HK-2 (cell line): Measurements from ENCODE around the gene RPS16.

Experiments used
- DNase-seq: peaks from one replicate; pipeline ENCODE4 v3.0.0-alpha.2; 2018; ENCODE audit not compliant: unreplicated experiment

RPS16 gene

DNA sequence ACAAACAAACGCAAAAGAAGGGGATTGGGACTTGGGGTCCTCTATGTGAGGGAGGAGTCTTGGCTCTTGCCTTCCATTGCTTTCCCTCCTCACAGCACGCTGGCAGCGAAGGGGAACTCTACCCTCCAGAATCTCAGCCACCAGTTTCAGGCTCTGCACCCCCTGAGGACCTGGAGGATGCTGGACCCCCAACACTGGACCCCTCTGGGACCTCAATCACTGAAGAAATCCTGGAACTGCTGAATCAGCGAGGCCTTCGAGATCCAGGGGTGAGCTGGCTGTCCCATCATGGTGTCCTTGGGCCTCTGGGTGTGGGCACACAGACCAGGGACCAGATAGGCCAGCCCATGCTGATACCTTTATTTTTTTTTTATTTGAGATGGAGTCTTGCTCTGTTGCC, 13.7 kb downstream of the RPS16 start:
- no peak for DNase-seq

DNA sequence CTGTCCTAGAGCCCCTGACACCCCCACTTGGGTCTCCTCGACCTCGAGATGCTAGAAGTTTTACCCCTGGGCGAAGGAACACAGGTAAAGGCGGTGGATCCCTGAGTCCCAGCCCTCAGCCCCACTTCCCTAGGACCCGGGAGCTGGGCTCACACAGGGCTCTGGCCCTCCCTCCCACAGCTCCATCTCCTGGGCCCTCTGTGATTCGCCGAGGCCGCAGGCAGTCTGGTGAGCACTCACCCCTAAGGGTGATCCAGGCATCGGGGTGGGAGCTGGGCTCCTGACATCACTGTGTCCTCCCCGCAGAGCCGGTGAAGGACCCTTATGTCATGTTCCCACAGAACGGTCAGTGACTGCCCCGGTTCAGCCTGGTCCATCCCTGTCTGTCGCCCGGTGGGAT, 15.0 kb downstream of the RPS16 start:
- no peak for DNase-seq

DNA sequence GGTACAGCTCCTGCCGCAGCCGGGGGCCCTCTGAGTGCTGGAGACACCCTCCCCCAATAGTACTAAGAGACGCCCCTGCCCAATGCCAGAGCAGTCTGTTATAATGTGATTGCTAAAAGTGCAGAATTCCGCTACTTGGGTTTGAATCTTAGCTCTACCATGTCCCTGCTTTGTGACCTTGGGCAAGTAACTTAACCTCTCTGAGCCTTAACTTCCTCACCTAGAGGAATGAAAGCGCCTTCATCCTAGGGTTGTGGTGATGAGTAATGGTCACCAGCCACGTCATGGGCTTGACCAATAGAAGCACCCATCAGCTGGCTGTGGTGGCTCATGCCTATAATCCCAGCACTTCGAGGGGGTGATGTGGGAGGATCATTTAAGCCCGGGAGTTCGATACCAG, 16.7 kb downstream of the RPS16 start:
- DNase-seq: no peak

DNA sequence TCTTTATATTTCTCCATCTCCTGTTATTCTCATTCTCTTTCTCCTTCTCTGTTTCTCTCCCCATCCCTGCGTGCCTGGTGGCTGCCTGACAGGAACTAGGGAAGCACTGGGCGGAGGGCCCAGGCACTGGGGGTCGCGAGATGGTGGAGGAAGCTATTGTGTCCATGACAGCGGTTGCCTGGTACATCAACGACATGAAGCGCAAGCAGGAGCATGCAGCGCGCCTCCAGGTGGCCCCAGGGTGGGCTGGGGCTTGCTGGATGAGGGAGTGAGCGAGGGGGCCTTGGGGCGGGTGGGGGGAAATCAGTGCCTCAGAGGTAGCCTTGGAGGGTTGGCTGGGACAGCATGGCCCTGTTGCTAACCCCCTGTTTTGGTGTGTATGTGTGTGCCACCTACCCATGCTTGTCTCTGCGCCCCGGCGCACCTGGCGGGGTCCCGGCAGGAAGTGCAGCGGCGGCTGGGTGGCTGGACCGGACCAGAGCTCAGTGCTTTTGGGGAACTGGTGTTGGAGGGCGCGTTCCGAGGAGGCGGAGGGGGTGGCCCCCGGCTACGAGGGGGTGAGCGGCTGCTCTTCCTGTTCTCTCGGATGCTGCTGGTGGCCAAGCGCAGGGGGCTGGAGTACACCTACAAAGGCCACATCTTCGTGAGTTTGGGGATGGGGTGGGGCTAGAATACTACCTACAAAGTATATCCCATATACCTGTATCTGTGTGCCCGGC, 18.1 kb downstream of the RPS16 start:
- no peak for DNase-seq

DNA sequence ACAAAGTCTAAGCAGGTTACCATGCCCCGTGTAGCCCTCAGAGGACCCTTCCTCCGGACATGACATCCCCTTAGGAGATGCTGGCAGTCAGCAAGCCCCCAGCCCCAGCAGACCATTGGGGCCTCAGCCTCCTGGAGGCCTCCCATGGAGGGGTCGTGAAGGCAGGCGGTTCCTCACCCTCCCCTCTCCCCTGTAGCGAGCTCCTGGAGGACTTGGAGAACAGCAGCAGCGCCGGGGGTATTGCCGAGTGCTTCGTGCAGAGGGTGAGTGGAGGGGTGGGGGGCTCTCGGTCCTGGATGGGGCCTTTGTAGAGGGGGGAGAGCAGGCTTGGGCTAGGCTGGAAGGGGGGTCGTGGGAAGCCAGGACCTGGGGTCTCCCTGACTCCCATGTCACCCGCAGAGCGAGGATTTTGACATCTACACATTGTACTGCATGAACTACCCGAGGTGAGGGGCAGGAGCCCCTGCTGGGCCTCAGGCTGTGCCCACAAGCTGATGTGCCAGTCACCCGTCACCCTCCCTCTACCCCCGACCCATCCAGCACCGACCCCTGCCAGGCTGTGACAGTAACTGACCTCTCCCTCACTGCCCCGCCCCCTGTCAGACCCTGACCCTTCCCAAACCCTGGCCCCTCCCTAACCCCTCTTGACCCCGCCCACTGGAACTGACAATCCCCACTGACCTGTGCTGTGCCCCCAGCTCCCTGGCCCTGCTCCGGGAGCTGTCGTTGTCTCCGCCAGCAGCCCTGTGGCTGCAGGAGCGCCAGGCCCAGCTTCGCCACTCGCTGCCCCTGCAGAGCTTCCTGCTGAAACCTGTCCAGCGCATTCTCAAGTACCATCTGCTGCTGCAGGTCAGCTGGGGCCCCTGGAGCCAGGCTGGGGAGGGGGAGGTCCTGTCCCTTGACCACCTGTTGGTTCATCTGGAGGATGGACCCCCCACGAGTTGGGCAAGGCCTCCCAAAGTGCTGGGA, 19.3 kb downstream of the RPS16 start:
- DNase-seq: no peak

DNA sequence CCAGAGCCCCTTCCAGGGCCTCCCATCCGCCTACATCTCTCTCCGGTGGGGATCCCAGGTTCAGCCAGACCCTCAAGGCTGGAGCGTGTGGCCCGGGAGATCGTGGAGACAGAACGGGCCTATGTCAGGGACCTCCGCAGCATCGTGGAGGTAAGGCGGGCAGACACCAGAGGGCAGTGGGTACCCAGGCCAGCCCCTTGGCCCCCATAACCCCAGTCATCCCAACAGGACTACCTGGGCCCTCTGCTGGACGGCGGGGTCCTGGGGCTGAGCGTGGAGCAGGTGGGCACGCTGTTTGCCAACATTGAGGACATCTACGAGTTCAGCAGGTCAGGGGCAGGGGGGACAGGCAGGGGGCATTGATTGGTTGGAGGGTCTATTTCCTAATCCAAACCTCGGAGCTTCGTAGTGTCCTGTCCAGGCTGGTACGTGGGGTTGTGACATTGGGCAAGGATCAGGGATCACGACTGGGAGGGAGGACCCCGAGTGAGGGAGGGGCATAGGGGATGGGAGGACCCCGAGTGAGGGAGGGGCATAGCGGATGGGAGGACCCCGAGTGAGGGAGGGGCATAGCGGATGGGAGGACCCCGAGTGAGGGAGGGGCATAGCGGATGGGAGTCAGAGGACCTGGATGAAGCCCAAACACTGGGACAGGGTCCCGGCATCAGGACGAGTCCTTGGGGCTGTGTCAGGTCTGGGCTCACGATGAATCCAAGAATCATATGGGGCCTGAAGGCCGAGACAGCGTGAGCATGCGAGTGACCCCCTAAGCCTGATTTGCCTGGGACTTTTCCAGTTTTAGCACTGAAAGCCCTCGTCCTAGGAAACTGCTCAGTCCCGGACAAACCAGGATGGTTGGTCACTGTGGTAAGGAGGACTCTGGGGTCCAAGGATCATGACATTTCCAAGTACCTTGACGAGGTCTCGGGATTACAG, 20.4 kb downstream of the RPS16 start:
- DNase-seq: no peak

DNA sequence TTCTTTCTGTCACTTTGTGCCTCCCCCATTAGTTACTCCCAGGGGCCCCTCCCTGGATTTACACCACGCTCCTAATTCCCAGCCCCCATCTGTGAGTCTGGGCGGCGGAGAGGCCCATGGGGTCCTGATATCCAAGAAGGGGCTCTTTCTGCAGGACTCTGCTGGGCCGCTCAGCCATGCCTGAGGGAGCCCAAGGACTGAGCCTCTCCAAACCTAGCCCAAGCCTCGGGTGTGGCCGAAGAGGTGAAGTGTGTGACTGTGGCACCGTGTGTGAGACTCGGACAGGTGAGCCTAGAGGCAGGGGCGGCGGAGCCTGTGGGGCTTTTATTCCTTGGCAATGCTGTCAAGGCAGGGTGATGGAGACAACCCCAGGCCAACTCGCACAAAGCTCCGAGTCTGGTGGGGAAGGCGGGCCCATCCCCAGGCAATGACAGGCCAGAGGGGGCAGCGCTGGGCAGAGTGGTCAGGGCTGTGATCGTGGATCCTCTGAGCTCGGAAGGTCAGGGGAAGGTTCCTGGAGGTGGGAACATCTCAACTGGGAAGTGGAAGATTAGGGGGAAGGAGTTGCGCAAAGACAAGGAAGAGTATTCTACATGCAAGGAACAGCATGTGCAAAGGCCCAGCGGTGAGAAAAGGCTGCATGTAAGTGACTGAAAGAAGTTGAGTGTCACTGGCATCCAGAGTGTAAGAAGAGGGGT, 21.7 kb downstream of the RPS16 start:
- no peak for DNase-seq

DNA sequence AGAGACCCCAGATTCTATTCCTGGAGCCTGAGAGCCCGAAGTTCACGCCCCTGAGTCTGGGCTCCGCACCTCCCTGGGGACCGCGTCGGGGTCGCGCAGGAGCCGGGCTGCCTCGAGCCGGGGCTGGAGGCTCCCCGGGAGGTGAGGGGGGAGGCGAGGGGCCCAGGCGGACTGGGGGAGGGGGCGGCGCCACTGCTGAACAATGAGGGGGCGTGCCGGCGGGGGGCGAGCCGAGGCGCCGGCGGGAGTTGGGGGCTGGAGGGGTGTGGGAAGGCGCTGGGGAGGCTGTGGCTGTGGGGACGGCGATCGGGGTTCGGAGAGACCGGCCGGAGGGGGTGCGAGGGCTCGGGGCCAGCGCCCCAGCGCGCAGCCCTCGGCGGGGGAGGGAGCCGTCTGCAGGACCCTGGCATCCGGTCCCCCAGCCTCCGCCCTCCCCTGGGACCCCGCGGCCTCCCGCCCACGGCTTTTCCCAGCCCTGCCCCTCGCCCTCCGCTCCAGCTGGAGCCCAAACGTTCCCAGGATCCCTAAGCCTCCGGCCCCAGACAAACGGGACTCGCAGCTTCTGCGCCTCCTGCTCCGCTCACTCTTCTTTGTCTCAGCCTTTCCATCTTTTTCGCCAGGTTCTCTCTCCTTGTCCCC, 22.4 kb downstream of the RPS16 start:
- no peak for DNase-seq

DNA sequence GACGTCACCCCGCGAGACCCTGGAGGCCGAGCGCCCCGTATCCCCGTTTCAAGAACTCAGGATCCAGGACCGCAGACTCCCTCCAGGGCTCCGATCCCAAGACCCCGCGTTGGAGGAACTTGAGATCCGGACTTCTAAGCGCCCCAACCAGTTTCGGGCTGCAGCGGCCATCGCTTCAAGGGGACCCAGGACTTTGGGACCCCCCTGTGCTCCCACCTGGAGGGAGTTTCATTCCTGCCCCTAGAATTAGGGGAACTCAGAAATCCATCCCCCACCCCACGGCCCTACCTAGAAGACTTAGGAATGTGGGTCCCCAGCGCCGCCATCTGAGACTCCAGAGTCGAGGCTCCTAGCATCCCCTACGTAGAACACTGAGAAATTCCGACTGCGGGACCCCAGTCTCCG, 22.9 kb downstream of the RPS16 start:
- no peak for DNase-seq

DNA sequence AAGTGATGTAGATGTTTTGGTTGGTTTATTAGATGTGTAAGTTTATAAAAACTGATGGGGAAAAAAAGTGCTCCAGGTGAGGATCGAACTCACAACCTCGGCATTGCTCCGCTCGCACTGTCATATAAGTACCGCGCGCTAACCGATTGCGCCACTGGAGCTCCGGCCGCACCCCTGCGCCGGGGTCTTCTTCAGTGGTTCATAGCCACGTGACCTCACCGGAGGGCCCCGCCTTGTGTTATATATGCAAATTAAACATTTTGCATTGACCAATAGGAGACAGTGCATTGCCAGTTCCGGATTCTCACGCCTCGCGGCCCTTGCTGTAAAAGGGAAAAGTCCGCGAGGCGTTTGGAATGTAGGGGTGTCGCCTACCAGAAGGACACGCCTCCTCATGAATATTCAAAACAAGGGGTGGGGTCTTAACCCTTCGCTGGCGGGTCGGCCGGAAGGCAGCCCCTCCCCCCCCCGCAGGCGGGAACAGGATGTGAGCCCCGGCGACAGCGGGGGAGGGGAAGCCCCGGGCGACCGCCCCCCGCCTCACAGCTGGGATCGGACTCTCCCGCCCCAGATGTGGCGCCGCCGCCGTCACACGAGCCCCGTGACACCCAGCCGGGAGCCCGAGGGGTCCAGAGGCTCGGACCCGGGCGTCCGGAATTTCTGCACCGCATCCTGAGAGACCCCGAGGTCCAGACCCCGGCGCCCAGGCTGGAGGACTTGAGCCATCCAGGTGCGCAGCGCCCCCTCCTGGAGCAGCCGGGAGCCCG, 23.5 kb downstream of the RPS16 start, which contains the start of gene PLEKHG2:
Gene PLEKHG2 (plus strand): TSS at position 570 of the 767 bp plus-strand sequence. CDS start 1,418 bp downstream, outside the sequence.
- peak; percentile 99 for DNase-seq

DNA sequence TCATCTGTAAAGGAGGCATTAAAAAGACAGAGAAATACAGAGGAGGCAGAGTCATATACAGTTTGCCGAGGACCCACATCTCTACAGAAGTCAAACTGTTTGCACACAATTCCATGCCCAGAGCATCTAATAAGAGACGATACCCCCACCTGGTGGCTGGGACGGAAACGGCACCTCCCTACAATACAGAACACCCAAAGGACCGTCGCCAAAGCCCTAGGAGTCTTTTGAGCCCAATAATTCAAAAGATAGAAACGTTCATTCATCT, 24.0 kb downstream of the RPS16 start:
- peak; percentile 85 for DNase-seq

DNA sequence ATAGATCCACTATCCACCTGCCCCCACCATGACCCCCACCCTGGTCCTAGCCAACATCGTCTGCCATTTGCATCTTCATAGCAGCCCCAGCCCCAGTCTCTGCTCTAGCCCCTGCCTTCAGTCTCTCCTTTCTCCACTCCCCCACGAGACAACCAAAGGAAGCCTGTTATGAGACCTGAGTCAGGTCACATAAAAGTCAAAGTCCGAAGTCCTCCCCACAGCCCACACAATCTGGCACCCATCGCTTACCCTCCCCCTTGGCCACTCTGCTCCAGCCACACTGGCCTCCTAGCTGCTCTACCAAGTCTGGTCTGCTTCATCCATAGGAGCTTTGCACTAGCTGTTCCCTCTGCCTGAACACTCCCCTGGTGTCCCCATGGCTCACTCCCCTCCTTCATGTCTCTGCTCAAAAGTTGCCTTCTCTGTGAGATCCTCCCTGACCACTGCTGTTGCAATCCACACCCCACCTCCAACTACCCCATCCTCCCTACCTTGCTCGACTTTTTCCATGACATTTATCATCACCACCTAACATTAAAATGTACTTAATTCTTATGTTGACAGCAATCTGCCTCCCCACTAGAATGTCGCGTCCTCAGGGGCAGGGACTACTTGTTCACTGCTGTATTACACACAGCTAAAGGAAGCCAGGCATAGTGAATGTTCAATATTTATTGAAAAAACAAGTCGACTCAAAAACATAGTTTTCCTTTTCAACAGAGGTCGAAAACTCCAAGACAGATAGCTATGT, 24.5 kb downstream of the RPS16 start:
- no peak for DNase-seq

DNA sequence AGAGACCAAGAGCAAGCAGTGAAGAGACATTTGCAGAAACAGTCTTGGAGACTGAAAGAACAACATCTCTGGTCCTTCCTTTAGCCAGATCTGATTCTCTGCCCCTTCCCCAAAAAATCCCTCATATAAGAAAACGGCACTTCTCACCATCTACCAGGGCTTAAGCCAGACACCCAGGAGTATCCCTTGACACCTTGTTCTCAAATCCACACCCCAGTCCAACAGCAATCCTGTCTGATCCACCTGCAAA, 25.0 kb downstream of the RPS16 start:
- no peak for DNase-seq

DNA sequence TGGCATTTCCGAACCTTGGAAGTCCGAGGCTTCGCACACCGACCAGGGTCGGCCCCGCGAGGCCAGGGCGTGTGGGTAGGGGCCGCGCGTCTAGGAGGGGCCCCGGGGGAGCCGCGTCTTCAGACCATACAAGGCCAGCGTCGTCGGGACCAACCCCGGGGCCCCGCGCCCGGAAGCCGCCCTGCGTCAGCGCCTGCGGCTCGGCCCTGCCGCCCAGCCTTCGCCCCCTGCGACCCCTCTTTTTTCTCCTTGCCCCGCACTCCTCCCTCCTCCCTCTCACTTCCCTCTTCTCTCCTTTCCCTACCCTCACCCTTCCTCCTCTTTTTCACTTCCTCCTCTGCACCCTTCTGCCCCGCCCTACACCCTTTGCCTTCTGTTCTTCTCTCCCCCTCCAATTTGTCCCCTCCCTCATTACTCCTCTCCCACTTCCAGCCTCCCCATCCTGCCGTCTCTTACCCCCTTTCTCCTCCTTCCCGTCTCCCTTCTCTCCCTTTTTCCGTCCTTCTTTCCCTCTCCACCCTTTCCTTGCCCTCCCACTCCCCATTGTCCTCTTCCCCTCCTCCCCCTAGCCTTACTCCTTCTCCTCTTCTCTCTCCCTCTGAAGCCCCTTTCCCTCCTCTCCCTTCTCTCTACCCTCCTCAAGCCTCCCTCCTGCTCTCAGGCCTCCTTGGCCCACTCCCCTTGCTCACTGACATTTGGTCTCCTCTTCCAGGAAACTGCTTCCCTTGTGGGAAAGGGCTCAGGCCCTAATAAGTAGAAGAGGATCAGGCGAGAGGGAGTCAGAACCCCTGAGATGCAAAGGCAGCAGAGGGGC, 25.5 kb downstream of the RPS16 start:
- peak; percentile 61 for DNase-seq

DNA sequence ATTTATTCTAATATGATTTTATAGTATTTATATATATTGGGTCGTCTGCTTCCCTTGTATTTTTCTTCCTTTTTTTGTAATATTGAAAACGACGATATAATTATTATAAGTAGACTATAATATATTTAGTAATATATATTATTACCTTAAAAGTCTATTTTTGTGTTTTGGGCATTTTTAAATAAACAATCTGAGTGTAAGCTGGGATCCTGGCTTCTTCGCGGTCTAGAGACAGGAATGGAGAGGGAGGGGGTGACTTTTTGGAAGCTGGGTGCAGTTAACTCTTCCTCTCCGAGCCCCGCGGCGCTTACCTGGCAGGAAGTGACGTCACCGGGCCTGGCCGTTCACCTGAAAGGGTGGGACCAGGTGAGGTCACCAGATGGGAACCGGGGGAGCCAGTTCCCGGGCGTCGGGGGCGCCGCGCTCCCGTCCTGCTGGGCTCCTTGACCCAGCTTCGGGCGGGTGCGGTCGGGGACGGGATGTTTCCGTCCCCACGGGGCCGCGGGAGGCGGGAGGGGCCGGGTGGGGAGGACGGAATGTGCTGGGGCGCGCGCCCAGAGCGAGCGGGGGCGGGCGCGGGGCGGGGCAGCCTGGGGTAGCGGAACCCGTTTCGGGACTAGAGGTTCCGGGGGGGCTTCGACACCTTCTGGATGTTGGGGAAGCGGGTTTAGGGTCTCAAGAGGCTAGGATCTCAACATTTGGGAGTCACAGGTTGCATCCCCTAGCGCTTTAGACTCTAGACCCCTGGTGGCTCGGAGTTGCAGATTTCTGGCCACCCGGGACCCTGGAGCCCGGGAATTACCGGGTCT, 26.3 kb downstream of the RPS16 start:
- peak; percentile 76 for DNase-seq

DNA sequence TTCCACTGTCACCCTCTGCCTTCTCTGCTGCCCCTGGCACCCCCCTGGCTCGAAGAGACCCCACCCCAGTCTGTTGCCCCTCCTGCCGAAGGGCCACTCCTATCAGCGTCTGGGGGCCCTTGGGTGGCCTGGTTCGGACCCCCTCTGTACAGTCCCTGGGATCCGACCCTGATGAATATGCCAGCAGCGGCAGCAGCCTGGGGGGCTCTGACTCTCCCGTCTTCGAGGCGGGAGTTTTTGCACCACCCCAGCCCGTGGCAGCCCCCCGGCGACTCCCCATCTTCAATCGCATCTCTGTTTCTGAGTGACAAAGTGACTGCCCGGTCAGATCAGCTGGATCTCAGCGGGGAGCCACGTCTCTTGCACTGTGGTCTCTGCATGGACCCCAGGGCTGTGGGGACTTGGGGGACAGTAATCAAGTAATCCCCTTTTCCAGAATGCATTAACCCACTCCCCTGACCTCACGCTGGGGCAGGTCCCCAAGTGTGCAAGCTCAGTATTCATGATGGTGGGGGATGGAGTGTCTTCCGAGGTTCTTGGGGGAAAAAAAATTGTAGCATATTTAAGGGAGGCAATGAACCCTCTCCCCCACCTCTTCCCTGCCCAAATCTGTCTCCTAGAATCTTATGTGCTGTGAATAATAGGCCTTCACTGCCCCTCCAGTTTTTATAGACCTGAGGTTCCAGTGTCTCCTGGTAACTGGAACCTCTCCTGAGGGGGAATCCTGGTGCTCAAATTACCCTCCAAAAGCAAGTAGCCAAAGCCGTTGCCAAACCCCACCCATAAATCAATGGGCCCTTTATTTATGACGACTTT, 27.1 kb downstream of the RPS16 start:
- DNase-seq: no peak
